Ovary (tissue), 9 donors: ENCODE measurements around the gene CAMTA1. TPM values are rescaled to one million over a fixed set of nuclear protein-coding genes. Genes with fewer than 3 reads are reported as not detected.

Experiments used
- DNase-seq, 5 donors: peaks; one replicate each; pipeline ENCODE4 v3.0.0-alpha.2; 2019 to 2020
- H3K27ac ChIP-seq, 2 donors: fragments of 200-600 bp; one replicate each; pipeline versions ENCODE4 v1.5.1 to v1.8.0; 2019 to 2022
- H3K27me3 ChIP-seq: fragments of 200-600 bp; one replicate; pipeline ENCODE4 v1.8.0; 2022
- H3K36me3 ChIP-seq: fragments of 200-600 bp; sonication (generic); one replicate; pipeline ENCODE4 v1.5.1; 2019
- H3K4me1 ChIP-seq: one replicate; pipeline ENCODE4 v1.8.1; 2013; ENCODE audit warnings: mild to moderate bottlenecking, moderate library complexity; ENCODE audit not compliant: insufficient read depth
- H3K4me3 ChIP-seq: fragments of 200-600 bp; sonication (generic); one replicate; pipeline ENCODE4 v1.5.1; 2017
- H3K9me3 ChIP-seq, 2 donors: fragments of 200-600 bp in 1 of 2; sonication (generic) in 1 of 2; one replicate each; pipeline versions ENCODE4 v1.5.1 to v1.8.1; 2013 to 2019; ENCODE audit warnings: mild to moderate bottlenecking in 1 of 2, moderate library complexity in 1 of 2
- CTCF ChIP-seq, 3 donors: fragments of 450-650 bp in 2 of 3; fragments of 200-600 bp in 1 of 3; IDR thresholded peaks; one replicate each; pipeline versions ENCODE4 v1.5.1 to v1.8.0; 2016 to 2022; ENCODE audit warnings: antibody characterized with exemption in 3 of 3, mild to moderate bottlenecking in 1 of 3
- EP300 ChIP-seq: sonication (generic); formaldehyde crosslinking; IDR thresholded peaks from one replicate; pipeline ENCODE4 v1.6.1; 2017; ENCODE audit warnings: antibody characterized with exemption
- POLR2A ChIP-seq: fragments of 450-650 bp; IDR thresholded peaks from one replicate; pipeline ENCODE4 v1.6.1; 2017; ENCODE audit warnings: antibody characterized with exemption, mild to moderate bottlenecking, moderate library complexity
- WGBS, 3 donors: extraction: QIAGEN DNeasy Blood & Tissue Kit in 1 of 3; methylation state at CpG; one replicate each; pipeline versions ENCODE4 v1.1.5 to v1.1.7; 2013 to 2017; 5-methylcytosine and 5-hydroxymethylcytosine counted together
- intact Hi-C, 4 donors: fragments of 100-400 bp; cut with DNase I; formaldehyde crosslinking; loops; one replicate each; pipeline versions ENCODE4 v1.11.0 to v1.15.1; 2022 to 2023
- polyA plus RNA-seq, 2 donors: library from polyadenylated mRNA; stranded (reverse); fragments of 200-250 nt in 1 of 2; fragments of 350-450 nt in 1 of 2; fragmentation: Illumina TruSeq in 1 of 2; extraction: RNeasy Lipid Tissue Mini Kit (QIAGEN cat#74804) in 1 of 2; gene quantifications; one replicate each; pipeline ENCODE4 v1.2.3, GENCODE V29; 2013 to 2014
- total RNA-seq, 7 donors: library from RNA; depleted of rRNA in 2 of 7; stranded (reverse); fragments of >200 nt in 2 of 7; fragmentation: NEBNext Ultra II Directional in 3 of 7; extraction: Animal tissue kit (Norgen Biotek cat#: 25700) in 3 of 7; gene quantifications; one replicate each; pipeline versions ENCODE4 v1.1.0 to v1.2.4, GENCODE V29; 2016 to 2023
- donor health status: DM: no; HTN: no; CAD: no; lungs with moderate emphysema.
- donor health status: DM: no; HTN: no; CAD: no.
- donor health status: Bipolar disorder and iron deficiency.
- donor health status: DM: yes; HTN: yes; CAD: no.
- donor health status: DM: no; HTN: no; CAD: no.
- donor health status: DM: yes; HTN: yes; CAD: no.

CAMTA1 gene
- total and polyA plus RNA-seq, 9 donors = 51.1 to 150 (median 67.4) TPM

GRCh38 chr1:7534061-7534825 is 749.0 kb downstream of the CAMTA1 start:
- 24 to 29% (median 26%) methylated on average over 24 of the region's 24 CpGs for WGBS, 3 donors
- TF ChIP-seq POLR2A = no peak
- no peak for TF ChIP-seq CTCF (IDR thresholded peaks at IDR 0.05)
- no peak for TF ChIP-seq EP300
- no peak overlapping the region for H3K4me3 ChIP-seq
- DNase-seq = no peak
- H3K36me3 ChIP-seq = no peaks in the 10 kb centered on the region
- no peak overlapping the region for H3K27ac ChIP-seq
- H3K4me1 ChIP-seq = no peaks in the 10 kb centered on the region
- intact Hi-C loops = no loop called here
- H3K27me3 ChIP-seq = no peaks in the 10 kb centered on the region
- H3K9me3 ChIP-seq = no peaks in the 10 kb centered on the region

- Histone ChIP-seq H3K36me3 (no peaks in the 10 kb centered on the region), H3K27me3 (no peaks in the 10 kb centered on the region), H3K9me3 (no peaks in the 10 kb centered on the region), H3K4me3 (no peak overlapping the region), H3K4me1 (no peaks in the 10 kb centered on the region), H3K27ac (no peak overlapping the region)
- no peak for TF ChIP-seq EP300
- no peak for TF ChIP-seq POLR2A
- no peak for TF ChIP-seq CTCF (IDR thresholded peaks at IDR 0.05)
- intact Hi-C loops = no loop called here
- DNase-seq = no peak
- 81 to 90% (median 90%) methylated on average over 9 to 11 of the region's 11 CpGs for WGBS, 3 donors
Observed at GRCh38 chr1:7535016-7535415, 749.8 kb downstream of the CAMTA1 start.

GRCh38 chr1:7535934-7536878 is 751.0 kb downstream of the CAMTA1 start:
- DNase-seq = no peak

More at GRCh38 chr1:7535934-7536878, 751.0 kb downstream of the CAMTA1 start:
- Histone ChIP-seq H3K9me3 (no peaks in the 10 kb centered on the region), H3K27me3 (no peaks in the 10 kb centered on the region), H3K36me3 (no peaks in the 10 kb centered on the region), H3K4me1 (no peaks in the 10 kb centered on the region), H3K27ac (no peak overlapping the region), H3K4me3 (no peak overlapping the region)
- no peak for TF ChIP-seq POLR2A
- no peak for TF ChIP-seq CTCF (IDR thresholded peaks at IDR 0.05)
- TF ChIP-seq EP300 = no peak
- 75 to 87% (median 84%) methylated on average over 23 of the region's 23 CpGs for WGBS, 3 donors
- intact Hi-C loops = no loop called here
